Colon (tissue), 2 donors: ENCODE measurements around the gene ZC2HC1B.
"Not testable (repeated sequence)": the region's sequence is repeated elsewhere in the genome, so short reads cannot be mapped to it uniquely, and the experiment has no call there.

Source experiments
- FAIRE-seq: peaks from 2 replicates; lab custom pipeline; 2012; peaks lifted over from hg19 to GRCh38; lab: Jason Lieb, UNC
- donor health status: control.
- donor health status: control.

ZC2HC1B gene

GRCh38 chr6:143864234-143864633 lies at the start of gene ZC2HC1B:
Gene ZC2HC1B, plus strand, starts transcription at chr6:143864474. Its CDS starts 66 bp downstream, at chr6:143864540.
- no peak for FAIRE-seq

GRCh38 chr6:143817621-143818020 lies 46.7 kb upstream of the ZC2HC1B start:
- FAIRE-seq: no peak

- FAIRE-seq: no peak
These were observed 42.9 kb upstream of the ZC2HC1B start for GRCh38 chr6:143821359-143821758.

- no peak for FAIRE-seq
These were observed 41.7 kb upstream of the ZC2HC1B start for GRCh38 chr6:143822584-143823024.

GRCh38 chr6:143823548-143823947 lies 40.7 kb upstream of the ZC2HC1B start:
- no peak for FAIRE-seq

- no peak for FAIRE-seq
These were observed 35.7 kb upstream of the ZC2HC1B start for GRCh38 chr6:143828572-143828971.

GRCh38 chr6:143836150-143836549 lies 28.1 kb upstream of the ZC2HC1B start:
- FAIRE-seq: no peak

GRCh38 chr6:143838395-143838794 lies 25.9 kb upstream of the ZC2HC1B start:
- FAIRE-seq: no peak

GRCh38 chr6:143839196-143839595 lies 25.1 kb upstream of the ZC2HC1B start:
- FAIRE-seq: no peak

GRCh38 chr6:143840595-143841265 lies 23.5 kb upstream of the ZC2HC1B start:
- FAIRE-seq: no peak

- FAIRE-seq: no peak
These were observed 21.8 kb upstream of the ZC2HC1B start for GRCh38 chr6:143842461-143842901.

- FAIRE-seq: no peak
These were observed 21.2 kb upstream of the ZC2HC1B start, which contains the start of gene LTV1 for GRCh38 chr6:143842902-143843676. Gene LTV1, plus strand, starts transcription at chr6:143843338. Its CDS starts 140 bp downstream, at chr6:143843478.

- FAIRE-seq: no peak
These were observed 20.6 kb upstream of the ZC2HC1B start for GRCh38 chr6:143843677-143843999.

- FAIRE-seq: no peak
These were observed 20.3 kb upstream of the ZC2HC1B start for GRCh38 chr6:143844006-143844405.

GRCh38 chr6:143845033-143845432 lies 19.2 kb upstream of the ZC2HC1B start:
- no peak for FAIRE-seq

GRCh38 chr6:143851706-143852105 lies 12.6 kb upstream of the ZC2HC1B start:
- FAIRE-seq: not testable (repeated sequence)

GRCh38 chr6:143855057-143855456 lies 9.2 kb upstream of the ZC2HC1B start:
- not testable (repeated sequence) for FAIRE-seq

GRCh38 chr6:143856762-143857161 lies 7.5 kb upstream of the ZC2HC1B start:
- not testable (repeated sequence) for FAIRE-seq

GRCh38 chr6:143857651-143858050 lies 6.6 kb upstream of the ZC2HC1B start:
- no peak for FAIRE-seq

GRCh38 chr6:143859891-143860660 lies 4.2 kb upstream of the ZC2HC1B start:
- FAIRE-seq: no peak

- no peak for FAIRE-seq
These were observed 503 bp upstream of the ZC2HC1B start for GRCh38 chr6:143863771-143864170.

GRCh38 chr6:143867236-143867635 lies 3.0 kb downstream of the ZC2HC1B start:
- no peak for FAIRE-seq

- not testable (repeated sequence) for FAIRE-seq
These were observed 4.5 kb downstream of the ZC2HC1B start for GRCh38 chr6:143868808-143869207.
